K562 (cell line): ENCODE results near the gene FERMT3. TPM values are rescaled to one million over a fixed set of nuclear protein-coding genes. Genes with fewer than 3 reads are reported as not detected.

ENCODE experiments used
- ATAC-seq: fragments of 200-7000 bp; cut with Tn5 transposase; 3 replicates; pipeline ENCODE4 v1.9.1; 2020; ENCODE audit warnings: moderate library complexity
- BruUV-seq: library from RNA; stranded (reverse); fragments of 400-500 nt; replicated peaks from 2 replicates; lab custom pipeline; 2021; lab: Mats Ljungman, UMichigan
- CTCF ChIA-PET: fragments of 300-600 bp; formaldehyde crosslinking; extraction: SDS; loops from one replicate; lab custom pipeline; 2021; ENCODE audit warnings: low intra/inter-chr PET ratio; lab: Yijun Ruan, JAX
- POLR2A ChIA-PET: fragments of 300-600, 350-650 bp; sonication (Branson Sonifier 250); formaldehyde crosslinking; extraction: SDS; loops from one replicate; lab custom pipeline; 2021; ENCODE audit warnings: antibody characterized with exemption, inconsistent platforms; lab: Yijun Ruan, JAX
- DNase-seq, 4 experiments: peaks; one replicate each; pipeline versions ENCODE4 v3.0.0 to v3.0.0-alpha.2; 2011 to 2018; ENCODE audit warnings: low spot score in 3 of 4, mixed read lengths in 3 of 4; ENCODE audit errors: extremely low read depth in 1 of 4
- FAIRE-seq: peaks from 2 replicates; lab custom pipeline; 2011; peaks lifted over from hg19 to GRCh38; lab: Jason Lieb, UNC
- H2AFZ ChIP-seq: 2 replicates; pipeline ENCODE4 v1.6.0; 2011; ENCODE audit warnings: low read depth, low read length, control low read depth, inconsistent platforms
- H3K27ac ChIP-seq: fragments of 200-600 bp; 3 replicates; pipeline ENCODE4 v1.8.0; 2011; ENCODE audit warnings: low read depth, mild to moderate bottlenecking, control low read depth, inconsistent platforms, low read length, moderate library complexity, mixed read lengths; ENCODE audit errors: extremely low read depth
- H3K27me3 ChIP-seq, 2 experiments: fragments of 300-600 bp in 1 of 2; 2 replicates in 1 of 2; 3 replicates in 1 of 2; pipeline versions ENCODE4 v1.6.0 to v1.8.0; 2011; ENCODE audit warnings: inconsistent platforms in 2 of 2, low read length in 2 of 2, mild to moderate bottlenecking in 1 of 2, mixed read lengths in 1 of 2, moderate library complexity in 1 of 2; ENCODE audit not compliant: control insufficient read depth in 2 of 2, insufficient read depth in 2 of 2
- H3K36me3 ChIP-seq: fragments of 300-600 bp; 3 replicates; pipeline ENCODE4 v1.8.0; 2011; ENCODE audit warnings: mild to moderate bottlenecking, low read length, inconsistent platforms; ENCODE audit not compliant: control insufficient read depth, insufficient read depth
- H3K4me1 ChIP-seq, 2 experiments: fragments of 200-600 bp in 1 of 2; replicated peaks in 1 of 2; 2 replicates in 1 of 2; 3 replicates in 1 of 2; pipeline versions ENCODE4 v1.5.1 to v1.8.0; 2011; ENCODE audit warnings: inconsistent platforms in 2 of 2, low read length in 2 of 2, mild to moderate bottlenecking in 1 of 2, mixed read lengths in 1 of 2, moderate library complexity in 1 of 2; ENCODE audit not compliant: control insufficient read depth in 2 of 2, insufficient read depth in 2 of 2
- H3K4me2 ChIP-seq: 2 replicates; pipeline ENCODE4 v1.6.1; 2011; ENCODE audit warnings: low read length, control low read depth, inconsistent platforms, mixed read lengths; ENCODE audit not compliant: insufficient read depth
- H3K4me3 ChIP-seq: fragments of 200-600 bp; sonication (generic), shearing (Covaris generic); 2 replicates; pipeline ENCODE4 v1.5.1; 2016; ENCODE audit warnings: control low read depth, inconsistent platforms
- H3K79me2 ChIP-seq: fragments of 200-600 bp; 3 replicates; pipeline ENCODE4 v1.8.0; 2011; ENCODE audit warnings: low read length, inconsistent platforms; ENCODE audit not compliant: control insufficient read depth, insufficient read depth
- H3K9ac ChIP-seq, 2 experiments: 2 replicates each; pipeline versions ENCODE4 v1.6.0 to v1.6.1; 2011; ENCODE audit warnings: low read depth in 2 of 2, low read length in 2 of 2, control low read depth in 1 of 2, inconsistent platforms in 1 of 2, mild to moderate bottlenecking in 1 of 2, mixed read lengths in 1 of 2; ENCODE audit not compliant: insufficient read depth in 1 of 2
- H3K9me1 ChIP-seq: one replicate; pipeline ENCODE4 v1.6.0; 2011; ENCODE audit warnings: inconsistent platforms, mild to moderate bottlenecking, low read length, moderate library complexity; ENCODE audit not compliant: control insufficient read depth, insufficient read depth
- H3K9me3 ChIP-seq: replicated peaks from 2 replicates; pipeline ENCODE4 v1.5.1; 2011; ENCODE audit warnings: low read depth, low read length, inconsistent platforms; ENCODE audit not compliant: control insufficient read depth, insufficient read depth
- H4K20me1 ChIP-seq: replicated peaks from 2 replicates; pipeline ENCODE4 v1.6.1; 2011; ENCODE audit warnings: low read length, inconsistent platforms, mixed read lengths; ENCODE audit not compliant: control insufficient read depth, insufficient read depth
- ETS1 ChIP-seq: conservative IDR thresholded peaks from 2 replicates; pipeline ENCODE4 v1.6.1; 2011; ENCODE audit warnings: low read depth, mild to moderate bottlenecking, low read length; ENCODE audit not compliant: control insufficient read depth
- MAFF ChIP-seq: IDR thresholded peaks from 2 replicates; pipeline ENCODE4 v1.6.1; 2012; ENCODE audit warnings: low read length, improper control_type of control experiment
- RBFOX2 ChIP-seq: fragments of 200-400 bp; formaldehyde crosslinking; IDR thresholded peaks from 2 replicates; pipeline ENCODE4 v1.6.1; 2017; ENCODE audit warnings: low read depth, mild to moderate bottlenecking, low read length, moderate library complexity
- RNF2 ChIP-seq: sonication (generic); IDR thresholded peaks from 2 replicates; pipeline ENCODE4 v1.6.1; 2016
- TGIF2 ChIP-seq: sonication (generic); formaldehyde crosslinking; IDR thresholded peaks from 2 replicates; pipeline ENCODE4 v1.8.1; 2022; ENCODE audit warnings: mild to moderate bottlenecking, missing genetic modification reagents, moderate library complexity
- ZNF316 ChIP-seq: fragments of 450-650 bp; IDR thresholded peaks from 2 replicates; pipeline ENCODE4 v1.6.1; 2016
- WGBS: fragments of 100-300 bp; shearing (Covaris generic); methylation state at CpG from one replicate; pipeline ENCODE4 v1.1.6; 2016; ENCODE audit warnings: low coverage, mixed read lengths; ENCODE audit not compliant: insufficient coverage; ENCODE audit errors: missing lambda C conversion rate; 5-methylcytosine and 5-hydroxymethylcytosine counted together
- in situ Hi-C: fragments of 300-500 bp; cut with MboI; formaldehyde crosslinking; loops from 4 replicates; pipeline ENCODE4 v1.15.0; 2018; ENCODE audit warnings: inconsistent platforms, mixed read lengths
- intact Hi-C: fragments of 100-400 bp; cut with micrococcal nuclease; formaldehyde crosslinking; loops from 2 replicates; pipeline ENCODE4 v1.14.2; 2022
- polyA plus RNA-seq, 8 experiments: library from polyadenylated mRNA; depleted of rRNA in 4 of 8; stranded (reverse) in 5 of 8; unstranded in 3 of 8; fragments of >200 nt; fragmentation: Nextera tagmentation in 2 of 8; fragmentation: Illumina TruSeq in 1 of 8; extraction: Ambion mirVana in 2 of 8; extraction: Trizol in 1 of 8; gene quantifications; 2 replicates each; pipeline versions ENCODE4 v1.2.1 to v1.2.3, GENCODE V29; 2011 to 2014; ENCODE audit warnings: inconsistent platforms in 1 of 8, missing spikeins in 1 of 8
- total RNA-seq, 7 experiments: library from RNA; depleted of rRNA in 6 of 7; stranded (reverse); fragments of >200 nt in 6 of 7; fragmentation: Illumina TruSeq in 2 of 7; extraction: Trizol in 2 of 7; gene quantifications; 2 replicates each; pipeline versions ENCODE4 v1.2.1 to v1.2.3, GENCODE V29; 2011 to 2021; ENCODE audit warnings: low replicate concordance in 1 of 7

Gene FERMT3
- total and polyA plus RNA-seq, 9 of the 15 experiments (the other 6 are each of a cell fraction or from before 2014, with no cell fraction given): 3.2 to 275 (median 79.7) TPM

- no peak for TF ChIP-seq MAFF
- TF ChIP-seq RNF2: no peak
- TF ChIP-seq TGIF2 (CRISPR knock-in tag): no peak
Observed at GRCh38 chr11:64253481-64253880, 47.0 kb downstream of the FERMT3 start (continued).

GRCh38 chr11:64254326-64254725 is 47.8 kb downstream of the FERMT3 start:
- Histone ChIP-seq H3K36me3 (peaks cover 55% of the 10 kb centered on the region; the same call in 2 of the 3 replicates), H3K4me3 (no peak overlapping the region), H3K4me2 (no peak overlapping the region), H2AFZ (no peak overlapping the region), H3K27me3 (no peaks in the 10 kb centered on the region)
- no peak for FAIRE-seq
- 93% methylated on average over 5 of the region's 7 CpGs for WGBS
- intact Hi-C loops: no loop called here
- in situ Hi-C loops: no loop called here
- CTCF ChIA-PET: no interaction called here
- TF ChIP-seq RBFOX2: 0 out of 2 replicates have a peak, but pooled peaks have one; percentile 37
- peak; percentile 49 for TF ChIP-seq ZNF316
- no peak for TF ChIP-seq ETS1
- TF ChIP-seq, all 486 proteins: peak for 2
- DNase-seq: no peak
- Histone ChIP-seq H3K4me1 (peaks cover 14 to 78% of the 10 kb centered on the region in 2 experiments; a peak in 4 of 5 replicates), H4K20me1 (peaks cover 7% of the 10 kb centered on the region), H3K9ac (peak overlapping the region in 1 of 2 experiments; percentile 47; a peak in 2 of 4 replicates), H3K9me1 (no peaks in the 10 kb centered on the region), H3K79me2 (peaks cover 27% of the 10 kb centered on the region), H3K9me3 (no peaks in the 10 kb centered on the region), H3K27ac (no peak overlapping the region)
- POLR2A ChIA-PET: interaction anchor here (0.5 kb wide), 1 partner anchor 295 kb away, joined by 4 read pairs; no protein-coding TSS in a partner anchor
- no TSS peak for BruUV-seq
- no peak for ATAC-seq
